ENCODE results near the gene NXT1. TPM values are rescaled to one million over a fixed set of nuclear protein-coding genes. Genes with fewer than 3 reads are reported as not detected.

Gene NXT1
- total and polyA plus RNA-seq, 7 donors: 8.1 to 57.6 (median 22.3) TPM

GRCh38 chr20:23340524-23340923, 10.1 kb upstream of the NXT1 start:
- Histone ChIP-seq H3K27me3 (peaks cover 0 to 6% (median 0%) of the 10 kb centered on the region in 3 donors), H3K4me3 (no peak overlapping the region), H3K9me3 (no peaks in the 10 kb centered on the region), H3K27ac (no peak overlapping the region), H3K36me3 (no peaks in the 10 kb centered on the region), H3K4me1 (no peaks in the 10 kb centered on the region)
- peak; percentile 79 for DNase-seq
- intact Hi-C loops (cut with DNase I): no loop called here
- WGBS, 2 donors: 50 to 61% methylated on average over 9 of the region's 9 CpGs
- TF ChIP-seq CTCF (IDR thresholded peaks at IDR 0.05): peak in 3 of 4 experiments; percentile 20 to 51 (median 23)
- TF ChIP-seq POLR2A (IDR thresholded peaks at IDR 0.05): no peak

GRCh38 chr20:23341073-23341472, 9.5 kb upstream of the NXT1 start:
- DNase-seq: no peak
- H3K4me1 ChIP-seq: no peaks in the 10 kb centered on the region
- WGBS, 2 donors: 77 to 80% methylated on average over 2 of the region's 2 CpGs
- H3K27me3 ChIP-seq: peaks cover 0 to 6% (median 0%) of the 10 kb centered on the region in 3 donors
- intact Hi-C loops (cut with DNase I): no loop called here
- no peak for TF ChIP-seq CTCF (IDR thresholded peaks at IDR 0.05)
- no peak for TF ChIP-seq EP300 (IDR thresholded peaks at IDR 0.05)
- TF ChIP-seq POLR2AphosphoS5 (IDR thresholded peaks at IDR 0.05): no peak
- no peak for TF ChIP-seq POLR2A (IDR thresholded peaks at IDR 0.05)
- no peaks in the 10 kb centered on the region for H3K9me3 ChIP-seq
- no peak overlapping the region for H3K4me3 ChIP-seq
- H3K36me3 ChIP-seq: no peaks in the 10 kb centered on the region
- H3K27ac ChIP-seq: no peak overlapping the region

- no peaks in the 10 kb centered on the region for H3K9me3 ChIP-seq
- H3K4me3 ChIP-seq: no peak overlapping the region
- no peak overlapping the region for H3K27ac ChIP-seq
- no peaks in the 10 kb centered on the region for H3K4me1 ChIP-seq
- intact Hi-C loops (cut with DNase I): no loop called here
- WGBS, 2 donors: 97 to 98% methylated on average over 1 of the region's 1 CpG
- H3K27me3 ChIP-seq: peaks cover 0 to 6% (median 0%) of the 10 kb centered on the region in 3 donors
- no peak for DNase-seq
- TF ChIP-seq POLR2AphosphoS5 (IDR thresholded peaks at IDR 0.05): no peak
- TF ChIP-seq POLR2A (IDR thresholded peaks at IDR 0.05): no peak
- TF ChIP-seq CTCF (IDR thresholded peaks at IDR 0.05): no peak
- no peak for TF ChIP-seq EP300 (IDR thresholded peaks at IDR 0.05)
- H3K36me3 ChIP-seq: no peaks in the 10 kb centered on the region
Measured at GRCh38 chr20:23343590-23343989, 7.0 kb upstream of the NXT1 start.

- no peak for TF ChIP-seq CTCF (IDR thresholded peaks at IDR 0.05)
- DNase-seq: no peak
- no peak overlapping the region for H3K27ac ChIP-seq
- WGBS, 2 donors: 55 to 80% methylated on average over 5 of the region's 5 CpGs
- no peaks in the 10 kb centered on the region for H3K36me3 ChIP-seq
- intact Hi-C loops (cut with DNase I): no loop called here
- H3K27me3 ChIP-seq: peaks cover 0 to 6% (median 0%) of the 10 kb centered on the region in 3 donors
- no peaks in the 10 kb centered on the region for H3K9me3 ChIP-seq
- peaks cover 0 to 6% (median 4%) of the 10 kb centered on the region in 4 donors for H3K4me1 ChIP-seq
- no peak overlapping the region for H3K4me3 ChIP-seq
Measured at GRCh38 chr20:23344336-23344735, 6.3 kb upstream of the NXT1 start.

- intact Hi-C loops (cut with DNase I): no loop called here
- WGBS, 2 donors: 90 to 92% methylated on average over 4 of the region's 4 CpGs
- TF ChIP-seq CTCF (IDR thresholded peaks at IDR 0.05) (no peak), EP300 (IDR thresholded peaks at IDR 0.05) (no peak), POLR2A (IDR thresholded peaks at IDR 0.05) (no peak), POLR2AphosphoS5 (IDR thresholded peaks at IDR 0.05) (no peak)
- H3K27me3 ChIP-seq: no peaks in the 10 kb centered on the region
- H3K27ac ChIP-seq: no peak overlapping the region
- no peak overlapping the region for H3K4me3 ChIP-seq
- DNase-seq: no peak
- no peaks in the 10 kb centered on the region for H3K9me3 ChIP-seq
- H3K4me1 ChIP-seq: peaks cover 0 to 14% (median 8%) of the 10 kb centered on the region in 4 donors
- H3K36me3 ChIP-seq: no peaks in the 10 kb centered on the region
Measured at GRCh38 chr20:23346002-23346401, 4.6 kb upstream of the NXT1 start.
